HepG2 (cell line): Measurements from ENCODE around the gene FMOD. TPM values are rescaled to one million over a fixed set of nuclear protein-coding genes. Genes with fewer than 3 reads are reported as not detected.

Source experiments
- ATAD3A ChIP-seq: sonication (generic); formaldehyde crosslinking; IDR thresholded peaks from 2 replicates; pipeline ENCODE4 v1.4.0; 2020; ENCODE audit warnings: missing genetic modification reagents
- HIVEP1 ChIP-seq: sonication (generic); formaldehyde crosslinking; IDR thresholded peaks from 2 replicates; pipeline ENCODE4 v1.4.0; 2020; ENCODE audit warnings: mild to moderate bottlenecking, missing genetic modification reagents
- IKZF1 ChIP-seq: fragments of 450-650 bp; IDR thresholded peaks from 2 replicates; pipeline ENCODE4 v1.7.1; 2016
- JUN ChIP-seq: sonication (generic); formaldehyde crosslinking; IDR thresholded peaks from 2 replicates; pipeline ENCODE4 v1.4.0; 2020; ENCODE audit warnings: mild to moderate bottlenecking, missing genetic modification reagents
- KLF11 ChIP-seq: IDR thresholded peaks from 2 replicates; pipeline ENCODE4 v1.6.1; 2016; ENCODE audit warnings: missing compliant biosample characterization
- NFE2L2 ChIP-seq: fragments of 150-350 bp; IDR thresholded peaks from 2 replicates; pipeline ENCODE4 v1.6.1; 2014; ENCODE audit warnings: low read length
- NFIC ChIP-seq: IDR thresholded peaks from 2 replicates; pipeline ENCODE4 v1.6.1; 2012; ENCODE audit warnings: mild to moderate bottlenecking, low read length, inconsistent platforms
- RBM39 ChIP-seq: fragments of 200-400 bp; formaldehyde crosslinking; IDR thresholded peaks from one replicate; pipeline ENCODE4 v1.6.1; 2018; ENCODE audit warnings: antibody characterized with exemption, mild to moderate bottlenecking, low read depth, low read length; ENCODE audit not compliant: poor library complexity, severe bottlenecking
- RCOR2 ChIP-seq: IDR thresholded peaks from 2 replicates; pipeline ENCODE4 v1.6.1; 2016; ENCODE audit warnings: missing biosample characterization, missing genetic modification reagents
- XRCC5 ChIP-seq: fragments of 200-400 bp; formaldehyde crosslinking; optimal IDR thresholded peaks from 2 replicates; pipeline ENCODE3; 2017; ENCODE audit warnings: mild to moderate bottlenecking, low read length
- ZNF274 ChIP-seq: sonication (generic); formaldehyde crosslinking; IDR thresholded peaks from 2 replicates; pipeline ENCODE4 v1.5.1; 2020; ENCODE audit warnings: mild to moderate bottlenecking, missing genetic modification reagents
- ZNF331 ChIP-seq: sonication (generic); formaldehyde crosslinking; IDR thresholded peaks from 2 replicates; pipeline ENCODE4 v1.4.0; 2020; ENCODE audit warnings: missing genetic modification reagents
- ZNF569 ChIP-seq: sonication (generic); formaldehyde crosslinking; IDR thresholded peaks from 2 replicates; pipeline ENCODE4 v1.5.0; 2020; ENCODE audit warnings: mild to moderate bottlenecking, missing genetic modification reagents, moderate library complexity, borderline replicate concordance
- ZSCAN12 ChIP-seq: sonication (generic); formaldehyde crosslinking; IDR thresholded peaks from 2 replicates; pipeline ENCODE4 v1.9.0; 2021; ENCODE audit warnings: mild to moderate bottlenecking, missing genetic modification reagents
- polyA plus RNA-seq, 8 experiments: library from polyadenylated mRNA; depleted of rRNA in 3 of 8; stranded (reverse) in 7 of 8; unstranded in 1 of 8; fragments of >200 nt; fragmentation: Illumina TruSeq in 4 of 8; extraction: Trizol in 4 of 8; gene quantifications; 2 replicates each; pipeline versions ENCODE4 v1.2.1 to v1.2.3, GENCODE V29; 2011 to 2016; ENCODE audit warnings: low read depth in 4 of 8, missing spikeins in 1 of 8, mixed read lengths in 1 of 8; ENCODE audit not compliant: insufficient read depth in 1 of 8
- total RNA-seq, 5 experiments: library from RNA; depleted of rRNA; stranded (reverse); fragments of >200 nt; fragmentation: Illumina TruSeq; extraction: Trizol; gene quantifications; 2 replicates each; pipeline ENCODE4 v1.2.3, GENCODE V29; 2016; ENCODE audit warnings: low read depth in 1 of 5
- TF ChIP-seq, protein P1 (sequence below): IDR thresholded peaks from 2 replicates; pipeline ENCODE4 v1.6.1; 2018; ENCODE audit warnings: missing genetic modification reagents, mild to moderate bottlenecking, missing compliant biosample characterization
- TF ChIP-seq, protein P2 (sequence below): sonication (generic); formaldehyde crosslinking; conservative IDR thresholded peaks from 2 replicates; pipeline ENCODE4 v1.4.0; 2020; ENCODE audit warnings: missing genetic modification reagents
- TF ChIP-seq, protein P3 (sequence below): sonication (generic); formaldehyde crosslinking; IDR thresholded peaks from 2 replicates; pipeline ENCODE4 v1.5.1; 2020; ENCODE audit warnings: missing genetic modification reagents, mild to moderate bottlenecking, borderline replicate concordance
- TF ChIP-seq, protein P4 (sequence below): sonication (generic); formaldehyde crosslinking; IDR thresholded peaks from 2 replicates; pipeline ENCODE4 v1.4.0; 2020; ENCODE audit warnings: missing genetic modification reagents
- TF ChIP-seq, protein P5 (sequence below): sonication (generic); formaldehyde crosslinking; IDR thresholded peaks from 2 replicates; pipeline ENCODE4 v1.4.0; 2020; ENCODE audit warnings: missing genetic modification reagents, borderline replicate concordance

FMOD gene
- total and polyA plus RNA-seq, 2 of the 13 experiments (the other 11 are each of a cell fraction or from before 2014, with no cell fraction given), result 0.08 TPM; not detected in 1

DNA sequence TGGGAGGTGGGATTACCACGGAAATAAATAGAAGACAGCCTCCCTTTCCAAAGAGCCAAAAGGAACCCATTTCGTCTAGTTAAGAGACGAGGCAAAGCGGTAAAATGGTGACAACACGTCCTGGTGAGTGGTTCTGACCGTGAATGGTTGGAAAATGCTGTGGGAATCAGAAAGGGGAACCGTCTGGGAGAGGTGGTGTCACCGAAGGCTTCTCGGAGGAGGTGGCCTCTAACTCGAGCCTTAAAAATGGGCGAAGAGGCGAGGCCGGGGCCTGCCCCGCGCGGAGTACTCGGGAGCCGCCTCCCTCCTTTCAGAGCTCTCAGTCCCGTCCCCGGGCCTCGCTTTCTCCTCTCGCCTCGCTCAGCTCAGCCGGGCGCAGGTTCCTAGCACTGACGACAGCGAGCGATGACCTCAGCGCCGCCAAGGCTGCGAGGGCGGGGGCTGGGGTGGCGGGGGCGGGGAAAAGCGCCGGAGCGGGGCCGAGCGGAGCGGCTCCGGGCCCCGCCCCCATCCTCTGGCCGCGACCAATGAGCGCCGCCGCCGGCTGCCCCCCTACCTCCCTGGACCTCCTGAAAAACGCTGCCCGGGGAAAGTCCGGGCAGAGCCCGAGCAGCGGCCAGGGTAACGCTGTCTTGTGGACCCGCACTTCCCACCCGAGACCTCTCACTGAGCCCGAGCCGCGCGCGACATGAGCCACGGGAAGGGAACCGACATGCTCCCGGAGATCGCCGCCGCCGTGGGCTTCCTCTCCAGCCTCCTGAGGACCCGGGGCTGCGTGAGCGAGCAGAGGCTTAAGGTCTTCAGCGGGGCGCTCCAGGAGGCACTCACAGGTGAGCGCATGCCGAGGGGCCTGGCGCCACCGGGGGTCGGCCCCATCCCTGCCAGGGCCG, 45.8 kb downstream of the FMOD start, which contains the start of gene BTG2 (continued):
- TF ChIP-seq, protein P1, sequence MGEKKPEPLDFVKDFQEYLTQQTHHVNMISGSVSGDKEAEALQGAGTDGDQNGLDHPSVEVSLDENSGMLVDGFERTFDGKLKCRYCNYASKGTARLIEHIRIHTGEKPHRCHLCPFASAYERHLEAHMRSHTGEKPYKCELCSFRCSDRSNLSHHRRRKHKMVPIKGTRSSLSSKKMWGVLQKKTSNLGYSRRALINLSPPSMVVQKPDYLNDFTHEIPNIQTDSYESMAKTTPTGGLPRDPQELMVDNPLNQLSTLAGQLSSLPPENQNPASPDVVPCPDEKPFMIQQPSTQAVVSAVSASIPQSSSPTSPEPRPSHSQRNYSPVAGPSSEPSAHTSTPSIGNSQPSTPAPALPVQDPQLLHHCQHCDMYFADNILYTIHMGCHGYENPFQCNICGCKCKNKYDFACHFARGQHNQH (CRISPR knock-in tag), result peak; percentile 59; the same call in 1 of the 2 replicates
- peak; percentile 8 for TF ChIP-seq XRCC5
- TF ChIP-seq, protein P2, sequence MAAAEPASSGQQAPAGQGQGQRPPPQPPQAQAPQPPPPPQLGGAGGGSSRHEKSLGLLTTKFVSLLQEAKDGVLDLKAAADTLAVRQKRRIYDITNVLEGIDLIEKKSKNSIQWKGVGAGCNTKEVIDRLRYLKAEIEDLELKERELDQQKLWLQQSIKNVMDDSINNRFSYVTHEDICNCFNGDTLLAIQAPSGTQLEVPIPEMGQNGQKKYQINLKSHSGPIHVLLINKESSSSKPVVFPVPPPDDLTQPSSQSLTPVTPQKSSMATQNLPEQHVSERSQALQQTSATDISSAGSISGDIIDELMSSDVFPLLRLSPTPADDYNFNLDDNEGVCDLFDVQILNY (CRISPR knock-in tag), result no peak
- TF ChIP-seq ZNF331 (CRISPR knock-in tag), result peak; percentile 54; the same call in 1 of the 2 replicates
- TF ChIP-seq NFIC, result no peak
- TF ChIP-seq HIVEP1 (CRISPR knock-in tag), result 0 out of 2 replicates have a peak, but pooled peaks have one; percentile 37
- TF ChIP-seq IKZF1, result no peak
- no peak for TF ChIP-seq RCOR2
- TF ChIP-seq, protein P3, sequence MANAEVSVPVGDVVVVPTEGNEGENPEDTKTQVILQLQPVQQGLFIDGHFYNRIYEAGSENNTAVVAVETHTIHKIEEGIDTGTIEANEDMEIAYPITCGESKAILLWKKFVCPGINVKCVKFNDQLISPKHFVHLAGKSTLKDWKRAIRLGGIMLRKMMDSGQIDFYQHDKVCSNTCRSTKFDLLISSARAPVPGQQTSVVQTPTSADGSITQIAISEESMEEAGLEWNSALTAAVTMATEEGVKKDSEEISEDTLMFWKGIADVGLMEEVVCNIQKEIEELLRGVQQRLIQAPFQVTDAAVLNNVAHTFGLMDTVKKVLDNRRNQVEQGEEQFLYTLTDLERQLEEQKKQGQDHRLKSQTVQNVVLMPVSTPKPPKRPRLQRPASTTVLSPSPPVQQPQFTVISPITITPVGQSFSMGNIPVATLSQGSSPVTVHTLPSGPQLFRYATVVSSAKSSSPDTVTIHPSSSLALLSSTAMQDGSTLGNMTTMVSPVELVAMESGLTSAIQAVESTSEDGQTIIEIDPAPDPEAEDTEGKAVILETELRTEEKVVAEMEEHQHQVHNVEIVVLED, result peak; percentile 51; the same call in 1 of the 2 replicates
- TF ChIP-seq, protein P4, sequence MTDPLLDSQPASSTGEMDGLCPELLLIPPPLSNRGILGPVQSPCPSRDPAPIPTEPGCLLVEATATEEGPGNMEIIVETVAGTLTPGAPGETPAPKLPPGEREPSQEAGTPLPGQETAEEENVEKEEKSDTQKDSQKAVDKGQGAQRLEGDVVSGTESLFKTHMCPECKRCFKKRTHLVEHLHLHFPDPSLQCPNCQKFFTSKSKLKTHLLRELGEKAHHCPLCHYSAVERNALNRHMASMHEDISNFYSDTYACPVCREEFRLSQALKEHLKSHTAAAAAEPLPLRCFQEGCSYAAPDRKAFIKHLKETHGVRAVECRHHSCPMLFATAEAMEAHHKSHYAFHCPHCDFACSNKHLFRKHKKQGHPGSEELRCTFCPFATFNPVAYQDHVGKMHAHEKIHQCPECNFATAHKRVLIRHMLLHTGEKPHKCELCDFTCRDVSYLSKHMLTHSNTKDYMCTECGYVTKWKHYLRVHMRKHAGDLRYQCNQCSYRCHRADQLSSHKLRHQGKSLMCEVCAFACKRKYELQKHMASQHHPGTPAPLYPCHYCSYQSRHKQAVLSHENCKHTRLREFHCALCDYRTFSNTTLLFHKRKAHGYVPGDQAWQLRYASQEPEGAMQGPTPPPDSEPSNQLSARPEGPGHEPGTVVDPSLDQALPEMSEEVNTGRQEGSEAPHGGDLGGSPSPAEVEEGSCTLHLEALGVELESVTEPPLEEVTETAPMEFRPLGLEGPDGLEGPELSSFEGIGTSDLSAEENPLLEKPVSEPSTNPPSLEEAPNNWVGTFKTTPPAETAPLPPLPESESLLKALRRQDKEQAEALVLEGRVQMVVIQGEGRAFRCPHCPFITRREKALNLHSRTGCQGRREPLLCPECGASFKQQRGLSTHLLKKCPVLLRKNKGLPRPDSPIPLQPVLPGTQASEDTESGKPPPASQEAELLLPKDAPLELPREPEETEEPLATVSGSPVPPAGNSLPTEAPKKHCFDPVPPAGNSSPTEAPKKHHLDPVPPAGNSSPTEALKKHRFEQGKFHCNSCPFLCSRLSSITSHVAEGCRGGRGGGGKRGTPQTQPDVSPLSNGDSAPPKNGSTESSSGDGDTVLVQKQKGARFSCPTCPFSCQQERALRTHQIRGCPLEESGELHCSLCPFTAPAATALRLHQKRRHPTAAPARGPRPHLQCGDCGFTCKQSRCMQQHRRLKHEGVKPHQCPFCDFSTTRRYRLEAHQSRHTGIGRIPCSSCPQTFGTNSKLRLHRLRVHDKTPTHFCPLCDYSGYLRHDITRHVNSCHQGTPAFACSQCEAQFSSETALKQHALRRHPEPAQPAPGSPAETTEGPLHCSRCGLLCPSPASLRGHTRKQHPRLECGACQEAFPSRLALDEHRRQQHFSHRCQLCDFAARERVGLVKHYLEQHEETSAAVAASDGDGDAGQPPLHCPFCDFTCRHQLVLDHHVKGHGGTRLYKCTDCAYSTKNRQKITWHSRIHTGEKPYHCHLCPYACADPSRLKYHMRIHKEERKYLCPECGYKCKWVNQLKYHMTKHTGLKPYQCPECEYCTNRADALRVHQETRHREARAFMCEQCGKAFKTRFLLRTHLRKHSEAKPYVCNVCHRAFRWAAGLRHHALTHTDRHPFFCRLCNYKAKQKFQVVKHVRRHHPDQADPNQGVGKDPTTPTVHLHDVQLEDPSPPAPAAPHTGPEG (CRISPR knock-in tag), result no peak; the same call in 1 of the 2 replicates
- TF ChIP-seq RBM39, result peak; percentile 21
- TF ChIP-seq ATAD3A (CRISPR knock-in tag), result no peak
- 0 out of 2 replicates have a peak, but pooled peaks have one; percentile 13 for TF ChIP-seq ZNF274
- TF ChIP-seq ZSCAN12 (CRISPR knock-in tag), result no peak
- no peak for TF ChIP-seq JUN
- TF ChIP-seq, protein P5, sequence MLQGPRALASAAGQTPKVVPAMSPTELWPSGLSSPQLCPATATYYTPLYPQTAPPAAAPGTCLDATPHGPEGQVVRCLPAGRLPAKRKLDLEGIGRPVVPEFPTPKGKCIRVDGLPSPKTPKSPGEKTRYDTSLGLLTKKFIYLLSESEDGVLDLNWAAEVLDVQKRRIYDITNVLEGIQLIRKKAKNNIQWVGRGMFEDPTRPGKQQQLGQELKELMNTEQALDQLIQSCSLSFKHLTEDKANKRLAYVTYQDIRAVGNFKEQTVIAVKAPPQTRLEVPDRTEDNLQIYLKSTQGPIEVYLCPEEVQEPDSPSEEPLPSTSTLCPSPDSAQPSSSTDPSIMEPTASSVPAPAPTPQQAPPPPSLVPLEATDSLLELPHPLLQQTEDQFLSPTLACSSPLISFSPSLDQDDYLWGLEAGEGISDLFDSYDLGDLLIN (CRISPR knock-in tag), result no peak
- TF ChIP-seq KLF11 (CRISPR knock-in tag), result peak; percentile 57; the same call in 1 of the 2 replicates
- no peak for TF ChIP-seq NFE2L2
- no peak for TF ChIP-seq ZNF569 (CRISPR knock-in tag)
